ENCODE results near the gene SCT. TPM values are rescaled to one million over a fixed set of nuclear protein-coding genes. Genes with fewer than 3 reads are reported as not detected.

Gene SCT
- total and polyA plus RNA-seq, 2 donors (not counting 3 experiments of a cell fraction or from before 2014, with no cell fraction given): not detected

DNA sequence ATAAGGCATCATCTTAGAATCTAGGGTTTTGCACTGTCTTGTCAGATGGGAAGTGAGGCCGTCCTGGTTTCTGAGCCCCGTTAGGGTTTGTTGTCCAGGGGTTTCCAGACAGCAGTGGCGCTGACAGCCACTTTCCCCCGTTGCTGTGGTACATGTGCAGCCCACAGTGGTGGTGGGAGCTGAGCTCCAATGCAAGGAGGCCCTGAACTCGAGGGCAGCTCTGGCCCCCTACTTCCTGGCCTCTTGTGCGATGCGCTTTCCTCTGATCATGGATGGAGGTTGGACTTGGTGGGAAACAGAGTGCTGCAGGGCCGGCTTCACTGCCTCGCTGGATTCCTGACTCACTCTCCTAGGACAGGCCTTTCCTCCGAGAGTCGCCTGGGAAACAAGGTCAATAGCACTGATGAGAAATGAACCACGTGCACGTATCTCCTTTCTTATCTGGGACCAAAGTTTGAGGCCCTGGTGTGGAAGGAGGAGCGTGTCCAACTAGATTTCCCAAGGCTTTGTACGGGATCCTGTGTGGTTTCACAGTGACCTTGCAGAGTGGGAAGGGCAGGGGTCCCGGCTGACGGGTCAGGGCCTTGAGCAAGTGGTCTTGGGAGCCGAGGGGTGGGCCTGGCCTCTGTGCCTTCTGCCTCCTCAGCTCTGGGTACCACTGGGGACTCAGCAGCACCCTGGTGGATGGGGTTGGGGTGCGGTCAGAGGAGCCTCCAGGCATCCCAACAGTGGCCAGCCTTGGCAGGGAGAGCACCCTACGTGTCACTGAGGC is 47.0 kb downstream of the SCT start:
- H4K20me1 ChIP-seq (replicated peaks; ENCODE audit: control insufficient read depth, extremely low read depth, insufficient read depth, low read length): no peaks in the 10 kb centered on the region
- no peaks in the 10 kb centered on the region for H3K9me1 ChIP-seq (replicated peaks; ENCODE audit: control insufficient read depth, extremely low read depth, insufficient read depth, low read length)
- ChIA-PET POLR2A (no interaction called here), CTCF (no interaction called here)
- no peaks in the 10 kb centered on the region for H3K9me3 ChIP-seq (replicated peaks; ENCODE audit: control insufficient read depth, insufficient read depth, low read length)
- intact Hi-C loops (cut with micrococcal nuclease) (loop anchor here (5.0 kb wide), 1 partner anchor 32 kb away; no protein-coding TSS in a partner anchor), dilution Hi-C loops (cut with MboI; ENCODE audit: extremely low pct_ligation_motif_present, low sequenced_read_pairs) (no loop called here)
- peaks cover 14% of the 10 kb centered on the region for H3K4me1 ChIP-seq (ENCODE audit: control insufficient read depth, extremely low read depth, insufficient read depth, low read length)
- no peak overlapping the region for H3K9ac ChIP-seq (replicated peaks; ENCODE audit: extremely low read depth, insufficient read depth, low read length)
- no peak overlapping the region for H3K4me2 ChIP-seq (ENCODE audit: insufficient read depth, low read length)
- no peak overlapping the region for H3K27ac ChIP-seq (ENCODE audit: insufficient read depth, low read depth, low read length)
- no peak overlapping the region for H2AFZ ChIP-seq (ENCODE audit: low read depth, low read length)
- TF ChIP-seq, protein P1, sequence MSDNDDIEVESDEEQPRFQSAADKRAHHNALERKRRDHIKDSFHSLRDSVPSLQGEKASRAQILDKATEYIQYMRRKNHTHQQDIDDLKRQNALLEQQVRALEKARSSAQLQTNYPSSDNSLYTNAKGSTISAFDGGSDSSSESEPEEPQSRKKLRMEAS (IDR thresholded peaks at IDR 0.05; ENCODE audit: insufficient read depth, insufficient read length): no peak
- no peak for TF ChIP-seq POLR2AphosphoS5 (IDR thresholded peaks at IDR 0.05; ENCODE audit: insufficient read depth, low read depth, low read length)
- no peak for TF ChIP-seq JUN (IDR thresholded peaks at IDR 0.05; ENCODE audit: borderline replicate concordance, insufficient read depth, insufficient read length, low read depth)
- TF ChIP-seq GATA2 (IDR thresholded peaks at IDR 0.05; ENCODE audit: insufficient read depth, insufficient read length, low read depth, low read length): no peak
- no peak for TF ChIP-seq POLR2A (IDR thresholded peaks at IDR 0.05; ENCODE audit: low read depth, low read length)
- TF ChIP-seq FOS (IDR thresholded peaks at IDR 0.05; ENCODE audit: borderline replicate concordance, insufficient read depth, low read length): no peak
- no peak for DNase-seq (ENCODE audit: low read depth, low spot score)
- no TSS peak for BruUV-seq (replicated peaks)
- peaks cover 1 to 5% of the 10 kb centered on the region in 2 experiments for H3K27me3 ChIP-seq (ENCODE audit: control insufficient read depth in 2 of 2, insufficient read depth in 2 of 2, low read length in 2 of 2)
- H3K4me3 ChIP-seq (replicated peaks in 1 of 3; ENCODE audit: insufficient read depth in 1 of 3, low read depth in 1 of 3, low read length in 3 of 3): no peak overlapping the region
- H3K79me2 ChIP-seq (ENCODE audit: control insufficient read depth, insufficient read depth, low read length): peaks cover 56% of the 10 kb centered on the region
- H3K36me3 ChIP-seq (ENCODE audit: control insufficient read depth in 2 of 2, extremely low read depth in 1 of 2, insufficient read depth in 2 of 2, low read length in 2 of 2): peaks cover 0 to 13% of the 10 kb centered on the region in 2 experiments
- FAIRE-seq: no peak

All from endothelial cell of umbilical vein (primary cell).